HG02610 (cell line): ENCODE data around the gene P2RX3.
"Not testable (repeated sequence)": the region's sequence is repeated elsewhere in the genome, so short reads cannot be mapped to it uniquely, and the experiment has no call there.

ENCODE experiments used
- ATAC-seq: cut with Tn5 transposase; IDR thresholded peaks from one replicate; pipeline ENCODE4 v1.9.1; 2021; ENCODE audit warnings: mild to moderate bottlenecking, moderate library complexity; ENCODE audit not compliant: unreplicated experiment

Gene P2RX3

GRCh38 chr11:57348052-57348451 is 9.9 kb downstream of the P2RX3 start:
- no peak for ATAC-seq

- ATAC-seq = no peak
Measured at GRCh38 chr11:57348636-57349313, 10.6 kb downstream of the P2RX3 start.

GRCh38 chr11:57349491-57350274 is 11.5 kb downstream of the P2RX3 start:
- ATAC-seq = no peak

- ATAC-seq = no peak
Measured at GRCh38 chr11:57353036-57353435, 14.9 kb downstream of the P2RX3 start.

GRCh38 chr11:57353446-57353845 is 15.3 kb downstream of the P2RX3 start:
- no peak for ATAC-seq

GRCh38 chr11:57353852-57354251 is 15.7 kb downstream of the P2RX3 start:
- ATAC-seq = no peak

GRCh38 chr11:57354699-57355098 is 16.5 kb downstream of the P2RX3 start:
- no peak for ATAC-seq

- no peak for ATAC-seq
Measured at GRCh38 chr11:57356268-57356667, 18.1 kb downstream of the P2RX3 start.

- ATAC-seq = no peak
Measured at GRCh38 chr11:57357310-57357709, 19.2 kb downstream of the P2RX3 start.

GRCh38 chr11:57357856-57358255 is 19.7 kb downstream of the P2RX3 start:
- ATAC-seq = no peak

- no peak for ATAC-seq
Measured at GRCh38 chr11:57358543-57358961, 20.4 kb downstream of the P2RX3 start.

- no peak for ATAC-seq
Measured at GRCh38 chr11:57358991-57359390, 20.8 kb downstream of the P2RX3 start.

- no peak for ATAC-seq
Measured at GRCh38 chr11:57359396-57359795, 21.2 kb downstream of the P2RX3 start.

- no peak for ATAC-seq
Measured at GRCh38 chr11:57359896-57360690, 21.9 kb downstream of the P2RX3 start.

- ATAC-seq = no peak
Measured at GRCh38 chr11:57360991-57361390, 22.8 kb downstream of the P2RX3 start.

GRCh38 chr11:57361420-57361819 is 23.3 kb downstream of the P2RX3 start:
- not testable (repeated sequence) for ATAC-seq

- no peak for ATAC-seq
Measured at GRCh38 chr11:57361926-57362325, 23.8 kb downstream of the P2RX3 start.

- no peak for ATAC-seq
Measured at GRCh38 chr11:57363131-57364080, 25.3 kb downstream of the P2RX3 start.

- no peak for ATAC-seq
Measured at GRCh38 chr11:57364851-57365660, 26.9 kb downstream of the P2RX3 start.
